ENCODE results near the gene SETDB2.
"Not testable (repeated sequence)": the region's sequence is repeated elsewhere in the genome, so short reads cannot be mapped to it uniquely, and the experiment has no call there.

Gene SETDB2

DNA sequence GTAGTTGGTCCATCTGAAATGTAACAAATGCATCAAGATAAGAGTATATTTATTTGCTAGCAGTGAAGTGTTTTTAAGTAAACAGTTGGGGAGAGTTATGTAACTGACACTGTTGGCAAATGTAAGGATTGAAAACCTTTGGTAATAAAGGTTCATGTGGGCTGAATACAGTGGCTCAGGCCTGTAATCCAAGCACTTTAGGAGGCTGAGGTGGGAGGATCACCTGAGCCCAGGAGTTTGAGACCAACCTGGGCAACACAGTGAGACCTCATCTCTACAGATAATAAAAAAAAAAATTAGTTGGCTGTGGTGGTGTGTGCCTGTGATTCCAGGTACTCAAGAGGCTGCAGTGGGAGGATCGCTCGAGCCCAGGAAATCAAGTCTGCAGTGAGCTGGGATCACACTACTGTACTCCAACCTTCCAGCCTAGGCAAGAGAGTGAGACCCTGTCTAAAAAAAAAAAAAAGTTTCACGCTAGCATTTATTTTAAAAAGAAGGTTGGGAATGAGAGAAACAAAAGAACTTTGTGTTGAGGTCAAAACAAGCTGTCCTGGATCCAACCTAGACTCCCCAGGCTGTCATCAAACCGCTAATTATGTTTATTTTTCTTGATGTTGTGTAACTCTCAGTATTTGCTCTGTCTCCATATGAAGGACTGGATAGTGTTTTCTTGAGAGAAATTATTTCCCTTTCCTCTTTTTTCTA, 20.7 kb downstream of the SETDB2 start:
- DNase-seq (ENCODE audit: low read depth), result no peak

DNA sequence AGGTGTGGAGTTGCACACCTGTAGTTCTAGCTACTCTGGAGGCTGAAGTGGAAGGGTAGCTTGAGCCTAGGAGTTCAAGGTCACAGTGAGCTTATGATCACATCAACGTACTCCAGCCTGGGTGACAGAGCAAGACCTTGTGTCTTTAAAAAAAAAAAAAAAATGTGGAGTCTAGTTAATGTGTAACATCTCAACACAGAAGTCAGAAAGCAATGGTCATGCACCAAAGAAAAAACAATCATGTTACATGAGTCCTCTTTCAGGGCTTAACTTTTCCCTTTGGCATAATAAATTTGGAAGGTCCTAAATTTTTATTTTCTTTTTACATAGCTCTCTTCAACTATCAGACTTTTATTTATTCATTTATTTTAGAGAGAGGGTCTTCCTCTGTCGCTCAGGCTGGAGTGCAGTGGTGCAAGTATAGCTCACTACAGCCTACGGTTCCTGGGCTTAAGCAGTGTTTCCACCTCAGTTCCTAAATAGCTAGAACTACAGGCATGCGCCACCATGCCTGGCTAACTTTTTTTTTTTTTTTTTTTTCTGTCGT, 22.3 kb downstream of the SETDB2 start:
- no peak for DNase-seq (ENCODE audit: low read depth)

DNA sequence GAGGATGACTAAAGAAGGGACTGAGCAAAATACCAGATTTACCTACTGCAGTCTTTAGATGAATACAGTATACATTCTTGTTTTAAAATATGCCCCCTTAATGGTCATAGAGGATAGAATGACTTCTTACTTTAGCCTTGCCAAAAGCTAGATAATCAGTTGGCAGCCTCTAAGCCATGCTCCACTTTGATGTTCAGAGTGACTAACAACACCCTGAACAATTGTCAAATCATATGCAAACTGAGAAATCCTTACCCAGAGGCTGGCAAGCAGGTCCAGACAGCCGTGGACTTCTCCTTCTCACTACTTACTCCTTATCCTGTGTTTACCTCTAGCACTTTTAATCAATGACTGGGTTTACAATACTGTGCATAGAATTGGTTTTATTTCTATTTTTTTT, 28.1 kb downstream of the SETDB2 start:
- DNase-seq (ENCODE audit: low read depth), result no peak

DNA sequence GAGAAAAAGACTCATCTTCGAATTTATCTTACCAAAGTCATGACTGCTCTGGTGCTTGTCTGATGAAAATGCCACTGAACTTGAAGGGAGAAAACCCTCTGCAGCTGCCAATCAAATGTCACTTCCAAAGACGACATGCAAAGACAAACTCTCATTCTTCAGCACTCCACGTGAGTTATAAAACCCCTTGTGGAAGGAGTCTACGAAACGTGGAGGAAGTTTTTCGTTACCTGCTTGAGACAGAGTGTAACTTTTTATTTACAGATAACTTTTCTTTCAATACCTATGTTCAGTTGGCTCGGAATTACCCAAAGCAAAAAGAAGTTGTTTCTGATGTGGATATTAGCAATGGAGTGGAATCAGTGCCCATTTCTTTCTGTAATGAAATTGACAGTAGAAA, 32.5 kb downstream of the SETDB2 start:
- no peak for DNase-seq (ENCODE audit: low read depth)

DNA sequence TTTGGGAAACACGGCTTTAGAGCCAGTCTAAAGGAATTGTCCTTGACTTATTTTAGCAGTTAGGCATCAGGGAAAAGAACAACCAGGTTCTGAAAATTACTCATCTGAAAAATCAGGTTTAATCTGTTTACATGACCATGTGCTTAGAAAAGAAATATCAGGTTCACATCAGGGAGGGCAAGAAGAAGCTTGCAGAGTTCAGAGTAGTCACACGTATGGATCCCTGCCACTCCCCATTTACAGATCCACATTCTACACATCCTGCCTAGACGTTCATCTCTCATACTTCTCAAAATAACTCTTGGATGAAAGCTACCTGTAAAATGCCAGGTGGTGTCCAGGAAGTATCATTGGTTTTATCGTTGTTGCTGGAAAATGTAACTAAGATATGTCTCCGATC, 37.7 kb downstream of the SETDB2 start:
- no peak for DNase-seq (ENCODE audit: low read depth)

DNA sequence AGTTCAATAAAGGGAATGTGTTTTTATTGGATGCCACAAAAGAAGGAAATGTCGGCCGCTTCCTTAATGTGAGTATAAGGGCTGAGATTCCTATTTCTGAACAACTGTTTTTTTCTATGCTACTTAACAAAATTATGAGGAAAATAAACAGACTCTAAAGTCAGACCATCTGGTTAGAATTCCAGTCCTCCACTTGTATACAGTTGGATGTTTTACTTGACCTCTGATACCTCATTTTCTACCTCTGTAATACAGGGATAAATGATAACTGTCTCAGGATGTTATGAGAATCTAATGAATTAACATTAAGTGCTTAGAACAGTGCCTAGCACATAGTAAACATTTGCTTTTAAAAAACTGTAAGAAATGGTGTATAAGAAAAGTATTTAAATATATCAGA, 44.5 kb downstream of the SETDB2 start:
- DNase-seq (ENCODE audit: low read depth), result no peak

DNA sequence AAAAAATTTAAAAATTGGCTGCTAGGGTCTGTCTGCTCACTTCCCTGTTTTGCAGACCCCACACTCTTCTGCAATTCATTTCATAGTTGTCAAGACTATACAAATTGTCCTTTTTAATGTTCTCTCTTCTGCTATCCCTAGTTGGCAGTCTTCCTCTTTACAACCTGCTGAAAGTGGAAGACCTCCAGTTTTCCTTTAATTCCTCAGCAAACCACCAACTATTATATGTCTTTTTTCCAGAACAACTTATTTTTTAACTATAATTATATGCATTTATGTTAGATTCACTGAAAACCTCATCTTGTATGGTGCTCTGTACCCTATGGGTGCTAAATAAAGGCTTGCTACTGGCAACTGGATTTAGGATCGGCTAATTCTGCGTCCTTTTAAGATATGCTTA, 50.6 kb downstream of the SETDB2 start:
- DNase-seq (ENCODE audit: low read depth), result no peak

DNA sequence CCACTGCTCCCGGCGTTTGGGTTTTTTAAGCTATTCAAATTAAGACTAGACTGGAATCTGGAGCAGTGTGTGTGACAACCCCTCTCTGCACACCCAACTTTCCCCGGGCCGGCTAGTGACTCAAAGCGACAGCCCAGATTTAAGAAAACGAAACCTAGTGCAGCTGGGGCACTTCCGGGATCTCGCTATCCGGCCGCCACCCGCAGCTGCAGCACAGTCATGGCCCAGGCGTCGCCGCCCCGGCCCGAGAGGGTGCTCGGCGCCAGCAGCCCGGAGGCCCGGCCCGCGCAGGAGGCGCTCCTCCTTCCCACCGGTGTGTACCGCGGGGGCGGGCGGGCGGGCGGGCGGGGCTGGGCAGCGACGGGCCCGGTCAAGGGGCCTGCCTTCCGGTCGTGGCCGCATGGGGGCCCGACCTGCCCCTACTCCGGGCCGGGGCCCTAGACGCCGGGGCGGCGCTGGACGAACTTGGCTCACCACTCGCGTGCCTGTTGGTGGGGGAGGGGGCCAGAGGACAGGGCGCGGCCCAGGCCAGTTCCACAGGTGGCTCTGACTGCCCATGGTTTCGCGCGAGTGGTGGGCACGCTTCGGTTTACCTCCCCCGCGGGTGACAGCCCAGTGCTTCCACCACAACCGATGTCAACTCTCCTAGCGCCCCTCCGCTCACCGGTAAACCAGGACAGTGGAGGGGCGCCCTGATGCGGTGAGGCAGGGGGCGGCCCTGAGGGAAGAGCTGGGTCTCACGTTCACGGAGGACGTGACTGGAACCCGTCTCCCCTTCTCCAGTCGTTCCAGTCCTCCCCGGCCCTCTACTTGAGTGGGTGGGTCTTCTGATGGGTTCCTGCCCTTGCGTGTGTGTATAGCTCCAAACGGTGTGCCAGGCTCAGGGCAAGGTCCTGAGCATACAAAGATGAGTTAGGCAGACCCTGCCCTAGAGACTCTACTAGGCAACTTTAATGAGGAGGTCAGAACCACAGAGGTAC, 52.0 kb downstream of the SETDB2 start, which contains the start of gene PHF11:
TSS of gene PHF11 (plus strand) at position 171 of the 980 bp plus-strand sequence. CDS start at position 220, 49 bp downstream.
- DNase-seq (ENCODE audit: low read depth), result peak; percentile 69

DNA sequence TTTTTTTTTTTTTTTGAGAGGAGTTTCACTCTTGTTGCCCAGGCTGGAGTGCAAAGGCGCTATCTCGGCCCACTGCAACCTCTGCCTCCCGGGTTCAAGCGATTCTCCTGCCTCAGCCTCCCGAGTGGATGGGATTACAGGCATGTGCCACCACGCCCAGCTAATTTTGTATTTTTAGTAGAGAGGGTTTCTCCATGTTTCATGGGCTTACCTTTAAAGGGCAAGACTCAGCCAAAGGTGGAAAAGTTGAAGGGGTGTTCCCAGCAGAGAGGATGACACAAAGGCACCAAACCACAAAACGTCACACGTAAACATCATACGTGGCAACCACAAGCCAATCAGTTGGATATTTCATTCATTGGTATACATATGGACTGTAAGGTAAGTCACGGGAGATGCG, 52.8 kb downstream of the SETDB2 start:
- DNase-seq (ENCODE audit: low read depth), result not testable (repeated sequence)

DNA sequence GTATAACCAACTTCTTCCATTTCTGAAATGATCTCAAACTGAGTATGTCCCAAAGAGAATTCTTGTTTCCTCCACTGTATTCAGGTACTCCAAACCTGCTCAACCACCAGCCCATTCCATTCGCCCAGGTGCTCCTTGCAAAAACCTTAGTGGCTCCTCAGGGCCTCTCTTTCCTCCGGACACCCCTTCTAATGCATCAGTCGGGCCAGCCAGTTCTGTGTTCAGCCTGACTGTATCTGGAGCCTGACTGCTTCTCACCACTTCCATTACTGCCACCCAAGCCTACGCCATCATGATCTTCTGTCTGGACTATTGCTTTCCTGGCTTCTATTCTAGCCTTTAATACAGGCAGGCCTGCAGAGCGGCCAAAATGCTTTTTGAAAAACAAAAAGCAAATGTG, 53.2 kb downstream of the SETDB2 start:
- DNase-seq (ENCODE audit: low read depth), result no peak

DNA sequence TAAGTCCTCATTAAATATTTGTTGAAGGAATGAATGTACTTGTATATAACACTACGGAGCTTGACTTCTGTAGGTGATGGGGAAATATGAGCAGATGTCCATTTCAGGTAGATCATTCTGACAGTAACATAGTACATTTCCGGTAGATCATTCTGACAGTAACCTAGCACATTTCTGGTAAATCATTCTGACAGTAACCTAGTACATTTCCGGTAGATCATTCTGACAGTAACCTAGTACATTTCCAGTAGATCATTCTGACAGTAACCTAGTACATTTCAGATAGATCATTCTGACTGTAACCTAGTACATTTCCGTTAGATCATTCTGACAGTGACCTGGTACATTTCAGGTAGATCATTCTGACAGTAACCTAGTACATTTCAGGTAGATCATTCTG, 54.1 kb downstream of the SETDB2 start:
- no peak for DNase-seq (ENCODE audit: low read depth)

DNA sequence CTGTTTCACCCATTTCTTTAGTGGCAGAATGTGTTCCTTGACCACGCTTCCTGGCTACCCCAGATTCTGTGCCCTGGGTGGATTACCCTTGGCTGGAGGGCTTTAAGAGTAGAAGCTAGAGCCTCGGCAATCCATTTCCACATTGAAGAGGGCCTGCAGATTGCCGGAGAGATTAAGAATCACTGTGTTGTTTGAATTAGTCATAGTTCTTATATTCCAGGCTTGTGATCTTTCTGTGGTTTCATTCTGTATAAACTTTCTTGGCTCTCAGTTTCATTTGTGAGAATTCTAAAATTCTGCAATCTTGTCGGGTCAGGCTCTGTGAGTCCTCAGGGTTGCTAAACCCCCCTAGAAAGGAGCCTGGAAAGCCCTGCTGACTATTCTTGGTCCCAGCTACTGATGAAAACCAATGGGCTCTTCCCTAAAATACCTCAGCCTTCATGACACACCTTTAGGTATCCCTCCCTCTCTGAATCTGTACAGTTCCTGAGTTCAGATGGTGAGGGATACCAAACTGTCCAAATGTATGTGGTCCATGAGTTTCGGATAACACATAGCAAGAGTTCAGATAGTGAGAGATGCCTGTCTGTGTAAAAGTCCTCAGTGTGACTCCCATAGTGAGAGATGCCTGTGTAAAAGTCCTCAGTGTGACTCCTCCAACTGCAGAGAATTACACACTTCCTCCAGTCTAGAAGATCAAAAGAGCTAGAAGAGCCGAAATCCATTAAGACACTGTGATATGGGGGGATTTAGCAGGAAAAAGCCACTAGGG, 56.0 kb downstream of the SETDB2 start:
- DNase-seq (ENCODE audit: low read depth), result no peak

DNA sequence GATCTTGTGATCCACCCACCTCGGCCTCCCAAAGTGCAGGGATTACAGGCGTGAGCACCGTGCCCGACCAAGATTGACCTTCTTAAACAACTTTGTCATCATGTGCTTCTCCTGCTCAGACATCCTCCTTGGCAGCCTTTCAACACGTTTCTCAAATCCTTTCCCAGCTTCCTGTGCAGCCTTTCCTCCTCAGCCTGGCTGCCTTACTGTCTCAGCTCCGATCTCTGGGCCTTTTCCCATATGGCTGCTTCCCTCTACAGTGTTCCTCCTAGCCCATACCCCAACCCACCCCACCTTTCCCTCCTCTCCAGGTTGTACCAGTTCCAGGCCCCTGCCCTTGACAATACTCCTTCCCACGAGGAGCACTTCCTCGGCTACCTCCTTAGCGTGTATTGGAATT, 58.9 kb downstream of the SETDB2 start:
- DNase-seq (ENCODE audit: low read depth), result no peak

DNA sequence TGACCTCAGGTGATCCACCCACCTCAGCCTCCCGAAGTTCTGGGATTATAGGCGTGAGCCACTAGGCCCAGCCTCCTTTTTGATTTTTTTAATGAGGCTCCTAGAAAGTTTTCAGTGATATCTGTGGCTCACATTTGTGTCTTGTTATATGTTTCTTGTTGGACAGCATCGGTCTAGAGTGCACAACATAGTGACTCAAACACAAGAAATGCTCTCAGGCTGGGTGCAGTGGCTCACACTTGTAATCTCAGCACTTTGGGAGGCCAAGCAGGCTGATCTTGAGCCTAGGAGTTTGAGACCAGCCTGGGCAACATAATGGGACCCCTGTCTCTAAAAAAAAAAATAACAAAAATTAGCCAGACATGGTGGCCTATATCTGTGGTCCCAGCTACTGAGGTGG, 59.9 kb downstream of the SETDB2 start:
- no peak for DNase-seq (ENCODE audit: low read depth)

DNA sequence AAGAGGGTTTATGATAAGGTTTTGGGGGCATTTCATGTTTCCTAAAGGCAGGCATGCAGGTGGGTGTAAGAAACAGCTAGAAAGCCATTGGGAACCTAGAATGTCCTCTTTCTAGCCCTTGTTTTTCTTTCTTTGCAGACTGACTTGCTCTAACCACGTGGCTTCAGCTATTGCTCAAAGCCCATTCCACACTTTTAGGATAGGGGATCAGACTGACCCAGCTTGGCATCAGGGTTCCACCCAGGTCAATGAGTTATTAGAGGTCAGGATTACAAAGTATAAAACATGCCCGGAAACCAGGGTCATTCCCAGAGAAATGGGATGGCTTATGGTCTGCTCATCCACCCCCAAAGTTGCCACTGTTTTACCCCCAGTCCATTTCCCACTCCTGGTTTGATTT, 68.5 kb downstream of the SETDB2 start:
- DNase-seq (ENCODE audit: low read depth), result no peak

DNA sequence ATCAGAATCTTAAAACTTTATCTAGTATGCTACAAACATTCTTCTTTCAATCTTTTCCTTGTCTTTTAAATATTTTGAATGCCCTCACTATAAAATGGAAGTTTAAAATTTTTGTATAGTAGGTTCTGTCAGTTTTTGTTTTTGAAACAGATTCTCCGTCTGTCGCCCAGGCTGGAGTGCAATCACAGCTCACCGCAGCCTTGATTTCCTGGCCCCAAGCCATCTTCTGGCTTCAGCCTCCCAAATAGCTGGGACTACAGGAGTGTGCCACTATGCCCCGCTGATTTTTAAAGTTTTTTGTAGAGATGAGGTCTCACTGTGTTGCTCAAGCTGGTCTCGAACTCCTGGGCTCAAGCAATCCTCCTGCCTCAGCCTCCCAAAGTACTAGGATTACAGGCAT, 72.4 kb downstream of the SETDB2 start:
- DNase-seq (ENCODE audit: low read depth), result no peak

DNA sequence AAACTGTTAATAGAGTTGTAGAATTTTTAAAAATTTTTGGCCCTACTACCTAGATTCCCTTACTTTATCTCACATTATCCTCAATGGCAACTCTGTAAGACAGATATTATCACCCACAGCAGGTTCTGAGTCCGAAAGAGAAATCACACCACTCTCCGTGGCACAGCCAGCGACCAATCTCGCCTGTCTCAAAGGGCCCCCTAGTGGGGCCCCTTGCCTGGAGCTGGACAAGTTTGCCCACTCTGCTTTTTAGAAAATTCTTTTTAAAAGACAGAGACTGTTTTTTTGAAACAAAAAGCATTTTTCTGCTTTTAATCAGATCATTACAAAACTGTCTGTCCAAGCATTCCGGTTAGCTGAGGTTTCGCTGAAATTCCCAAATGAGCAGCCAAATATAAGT, 73.4 kb downstream of the SETDB2 start:
- no peak for DNase-seq (ENCODE audit: low read depth)

DNA sequence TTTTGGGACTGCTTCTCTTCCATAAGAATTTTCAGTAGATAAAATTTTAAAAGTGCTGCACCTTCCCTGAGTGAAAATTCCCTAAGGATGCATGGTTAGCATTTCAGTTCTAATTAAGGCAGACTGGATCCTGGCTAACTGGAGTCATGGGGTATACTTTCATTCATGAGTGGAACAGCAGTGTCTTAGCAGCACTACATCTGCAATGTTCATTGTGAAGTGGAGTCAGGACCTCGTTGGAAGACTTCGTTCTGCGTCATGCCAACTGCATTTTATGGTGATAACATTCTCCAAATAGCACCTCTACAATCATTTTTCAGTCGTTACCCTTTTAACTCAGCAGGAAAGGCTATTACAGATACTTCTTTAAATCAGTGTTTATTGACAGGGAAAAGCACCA, 77.2 kb downstream of the SETDB2 start:
- no peak for DNase-seq (ENCODE audit: low read depth)

DNA sequence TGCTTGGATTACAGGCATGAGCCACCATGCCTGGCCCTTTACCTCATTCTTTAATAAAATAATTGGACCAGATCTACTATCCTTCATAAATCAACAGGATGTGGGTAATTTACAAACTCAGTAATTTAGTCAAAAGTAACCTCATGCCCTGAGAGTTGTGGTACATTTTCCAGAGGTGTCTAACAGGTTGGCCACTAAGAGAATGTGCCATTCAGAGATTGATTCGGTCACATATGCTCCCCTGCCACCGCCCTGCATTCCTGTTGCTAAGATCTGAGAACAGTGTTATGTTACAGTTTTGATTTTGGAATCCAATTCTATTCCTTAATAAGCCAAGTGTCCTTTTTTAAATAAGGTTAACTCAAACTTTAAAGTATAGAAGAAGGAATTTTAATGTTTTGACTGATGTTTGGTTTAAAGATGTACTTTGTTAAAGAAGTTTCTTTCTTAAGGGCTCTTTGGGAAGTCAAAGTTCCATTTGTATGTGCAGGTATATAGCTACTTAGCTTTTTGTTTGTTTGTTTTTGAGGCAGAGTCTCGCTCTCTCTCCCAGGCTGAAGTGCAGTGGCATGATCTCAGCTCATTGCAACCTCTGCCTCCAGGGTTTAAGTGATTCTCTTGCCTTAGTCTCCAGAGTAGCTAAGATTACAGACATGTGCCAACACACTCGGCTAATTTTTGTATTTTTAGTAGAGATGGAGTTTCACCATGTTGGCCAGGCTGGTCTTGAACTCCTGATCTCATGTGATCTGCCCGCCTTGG, 80.8 kb downstream of the SETDB2 start:
- DNase-seq (ENCODE audit: low read depth), result no peak

DNA sequence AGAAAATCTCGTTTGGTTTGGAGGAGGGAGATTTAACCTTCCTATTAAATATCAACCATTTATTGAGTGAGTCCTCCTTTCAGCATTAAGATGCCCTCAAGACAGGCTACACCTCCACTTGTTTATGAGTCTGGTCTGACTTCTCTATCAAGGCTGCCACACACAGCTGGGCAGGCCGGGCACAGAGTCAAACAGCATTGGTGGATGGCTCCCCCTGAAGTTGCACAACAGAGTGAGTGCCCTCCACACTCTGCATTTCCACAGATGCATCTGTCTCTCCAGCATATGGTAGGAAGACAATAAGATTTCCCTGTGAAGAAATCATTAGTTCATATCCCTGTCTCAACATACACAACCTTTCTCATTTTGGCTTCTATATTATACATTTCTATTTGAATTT, 83.0 kb downstream of the SETDB2 start:
- no peak for DNase-seq (ENCODE audit: low read depth)

DNA sequence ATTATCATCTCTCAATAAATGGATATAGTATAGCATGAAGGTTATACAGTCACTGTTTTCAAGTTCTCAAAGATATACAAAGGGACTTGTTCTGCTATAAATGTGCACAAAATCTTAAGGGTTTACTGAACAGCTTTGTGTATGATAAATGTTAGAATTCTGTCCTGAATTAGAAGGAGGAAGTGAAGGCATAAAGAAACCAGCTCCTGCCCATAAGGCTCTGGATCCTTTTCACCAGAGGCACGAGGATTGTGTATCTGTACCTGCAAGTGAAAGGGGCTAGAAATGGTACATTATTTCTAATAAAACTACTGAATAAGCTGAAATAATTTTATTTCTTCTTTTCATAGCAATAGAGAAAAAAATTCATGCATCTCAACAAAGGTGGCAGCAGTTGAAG, 84.1 kb downstream of the SETDB2 start:
- no peak for DNase-seq (ENCODE audit: low read depth)

All from stimulated activated CD8-positive, alpha-beta memory T cell treated with anti-CD3 and anti-CD28 coated beads, Interleukin-15, amount 100 ng/mL, for 24 hours (primary cell).